Suppressor macrophage (primary cell): Measurements from ENCODE around the gene TASP1.
A peak's percentile ranks its signal among the peaks of the same experiment; 100 is the strongest.
"Not testable (repeated sequence)": the region's sequence is repeated elsewhere in the genome, so short reads cannot be mapped to it uniquely, and the experiment has no call there.

Experiments
- DNase-seq, 4 experiments: peaks; one replicate each; pipeline ENCODE4 v3.0.0-alpha.2; 2020 to 2022

The TASP1 gene

DNA sequence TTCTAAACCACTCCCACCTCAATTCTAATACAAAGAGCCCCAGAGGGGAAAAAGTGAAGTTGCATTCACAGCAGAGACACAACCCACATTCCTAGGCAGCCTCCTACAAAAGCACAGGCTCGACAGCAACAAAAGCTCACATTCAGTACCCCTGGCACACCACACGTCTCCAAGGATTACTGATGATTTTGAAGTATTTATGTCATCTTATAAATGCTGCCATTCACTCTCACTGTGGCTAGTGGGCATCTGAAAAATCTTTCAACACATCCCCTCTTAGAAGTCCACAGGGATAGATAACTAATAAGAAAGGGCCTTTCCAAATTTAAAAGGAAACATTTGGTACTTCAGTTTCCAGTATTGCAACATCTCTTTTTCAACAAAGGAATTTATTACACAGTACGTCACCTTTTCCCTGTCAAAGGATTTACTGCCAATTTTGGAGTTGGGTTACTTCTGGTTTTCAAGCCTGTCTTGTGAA, 146.7 kb downstream of the TASP1 start:
- peak in 2 of 4 experiments; percentile 17 to 35 for DNase-seq

DNA sequence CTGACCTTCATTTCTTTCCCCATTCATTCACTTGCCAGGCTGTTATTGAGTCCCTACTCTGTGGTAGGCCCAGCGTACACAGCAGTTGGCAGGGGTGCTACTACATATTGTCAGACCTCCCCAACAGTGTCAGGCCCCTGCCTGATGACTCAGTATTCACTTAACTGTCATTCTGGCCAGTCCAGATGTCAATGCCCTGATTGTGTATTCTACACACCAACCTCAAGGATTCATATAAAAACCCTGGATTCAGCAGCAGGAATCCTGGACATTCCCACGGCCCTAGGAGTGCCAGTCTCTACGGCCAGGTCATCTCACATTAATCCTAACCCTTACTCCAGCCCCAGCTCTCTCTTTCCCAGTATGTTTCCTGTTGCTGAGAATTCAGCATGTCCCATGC, 151.5 kb downstream of the TASP1 start:
- no peak for DNase-seq

DNA sequence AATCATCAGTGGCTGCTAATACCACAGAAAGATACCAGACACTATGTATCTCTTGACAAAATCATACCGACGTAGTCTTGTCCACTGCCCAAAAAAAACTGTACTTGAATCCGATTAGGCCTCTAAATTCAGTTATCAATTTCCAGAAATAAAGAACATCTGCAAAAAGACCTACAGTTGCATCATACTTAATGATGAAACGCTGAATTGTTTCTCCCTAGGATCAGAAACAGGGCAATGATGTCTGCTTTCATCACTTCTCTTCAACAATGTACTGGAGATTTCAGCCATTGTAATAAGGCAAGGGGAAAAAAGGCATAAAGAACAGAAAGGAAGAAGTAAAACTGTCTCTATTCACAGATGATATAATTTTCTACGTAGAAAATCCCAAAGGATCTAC, 152.0 kb downstream of the TASP1 start:
- no peak for DNase-seq

DNA sequence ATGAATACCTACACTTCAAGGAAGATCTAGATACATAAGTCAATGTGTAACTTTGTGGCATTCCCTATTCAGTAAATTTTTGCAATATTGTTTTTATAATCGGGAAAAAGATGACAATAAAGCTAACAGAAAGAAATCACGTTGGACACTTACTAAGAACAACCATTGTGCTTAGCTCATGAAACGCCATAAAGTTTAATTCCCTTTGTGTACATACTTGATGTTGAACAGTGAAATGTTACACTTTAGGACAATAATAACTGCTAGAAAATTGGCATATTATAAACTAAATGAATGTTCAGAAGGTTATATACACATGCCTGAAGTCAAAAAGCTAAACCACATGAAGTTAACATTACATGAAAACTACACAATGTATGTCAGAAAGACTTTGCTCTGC, 153.2 kb downstream of the TASP1 start:
- no peak for DNase-seq

DNA sequence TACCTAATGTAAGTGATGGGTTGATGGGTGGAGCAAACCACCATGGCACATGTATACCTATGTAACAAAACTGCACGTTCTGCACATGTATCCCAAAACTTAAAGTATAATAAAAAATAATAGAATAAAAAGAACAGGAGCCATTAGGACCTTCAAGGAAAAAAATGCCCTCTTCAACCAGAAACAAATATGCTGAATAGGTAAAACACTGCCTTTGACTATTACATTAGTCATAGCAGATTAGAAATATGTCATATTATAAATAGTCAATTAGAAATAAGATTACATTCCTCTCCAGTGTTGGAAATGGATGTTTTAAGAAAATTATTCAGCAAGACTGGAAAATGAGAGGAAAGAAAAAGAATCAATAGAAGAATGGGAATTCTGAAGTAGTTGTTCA, 153.7 kb downstream of the TASP1 start:
- not testable (repeated sequence) for DNase-seq

DNA sequence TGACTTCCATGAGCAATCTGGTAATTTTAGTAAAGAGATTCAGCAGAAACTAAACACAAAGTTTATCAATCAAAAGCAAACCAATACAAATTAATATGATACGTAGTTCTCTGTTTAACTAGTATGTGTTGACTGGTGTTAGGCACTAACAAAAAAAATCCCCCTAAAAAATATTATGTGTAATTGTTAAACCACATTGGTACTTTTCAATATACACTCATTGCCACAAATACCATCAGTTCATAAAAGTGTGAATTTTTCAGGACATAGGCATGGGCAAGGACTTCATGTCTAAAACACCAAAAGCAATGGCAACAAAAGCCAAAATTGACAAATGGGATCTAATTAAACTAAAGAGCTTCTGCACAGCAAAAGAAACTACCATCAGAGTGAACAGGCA, 155.3 kb downstream of the TASP1 start:
- DNase-seq, result not testable (repeated sequence)

DNA sequence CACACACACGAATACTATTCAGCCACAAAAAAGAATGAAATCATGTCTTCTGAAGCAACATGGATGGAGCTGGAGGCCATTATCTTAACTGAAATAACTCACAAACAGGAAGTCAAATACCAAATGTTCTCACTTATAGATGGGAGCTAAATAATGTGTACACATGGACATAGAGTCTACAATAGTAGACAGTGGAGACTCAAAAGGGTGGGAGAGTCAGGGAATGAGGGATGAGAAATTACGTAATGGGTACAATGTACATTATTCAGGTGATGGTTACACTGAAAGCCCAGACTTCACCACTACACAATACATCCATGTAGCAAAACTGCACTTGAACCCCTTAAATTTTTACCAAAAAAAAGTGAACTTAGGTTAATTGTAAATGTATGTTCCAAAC, 160.4 kb downstream of the TASP1 start:
- DNase-seq, result no peak

DNA sequence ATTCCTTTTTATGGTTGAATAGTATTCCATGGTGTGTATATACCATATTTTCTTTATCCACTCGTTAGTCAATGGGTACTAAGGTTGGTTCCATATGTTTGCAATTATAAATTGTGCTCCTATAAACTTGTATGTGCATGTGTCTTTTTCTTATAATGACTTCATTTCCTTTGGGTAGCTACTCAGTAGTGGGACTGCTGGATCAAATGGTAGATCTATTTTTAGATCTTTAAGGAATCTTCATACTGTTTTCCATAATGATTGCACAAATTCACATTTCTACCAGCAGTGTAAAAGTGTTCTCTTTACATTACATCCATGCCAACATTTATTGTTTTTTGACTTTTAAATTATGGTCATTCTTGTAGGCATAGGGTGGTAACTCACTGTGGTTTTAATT, 164.3 kb downstream of the TASP1 start:
- DNase-seq, result no peak

DNA sequence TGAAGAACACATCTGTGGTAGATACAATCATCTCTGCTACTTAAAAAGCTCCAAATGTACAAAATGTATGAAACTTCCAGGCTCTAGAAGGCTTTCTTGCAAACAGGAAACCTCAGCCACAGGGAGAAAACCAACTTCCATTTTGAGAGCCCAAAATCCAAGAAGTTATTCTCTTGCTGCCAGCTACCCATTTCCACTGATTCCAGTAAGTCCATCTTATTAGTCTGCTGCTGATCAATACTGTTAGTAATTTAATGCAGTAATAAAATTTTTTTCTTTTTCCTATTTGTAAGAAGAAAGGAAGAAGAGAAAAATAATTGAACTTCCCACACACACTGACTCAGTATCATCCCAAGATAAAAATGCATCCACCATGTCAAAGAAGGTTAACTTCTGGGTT, 169.5 kb downstream of the TASP1 start:
- DNase-seq, result no peak

DNA sequence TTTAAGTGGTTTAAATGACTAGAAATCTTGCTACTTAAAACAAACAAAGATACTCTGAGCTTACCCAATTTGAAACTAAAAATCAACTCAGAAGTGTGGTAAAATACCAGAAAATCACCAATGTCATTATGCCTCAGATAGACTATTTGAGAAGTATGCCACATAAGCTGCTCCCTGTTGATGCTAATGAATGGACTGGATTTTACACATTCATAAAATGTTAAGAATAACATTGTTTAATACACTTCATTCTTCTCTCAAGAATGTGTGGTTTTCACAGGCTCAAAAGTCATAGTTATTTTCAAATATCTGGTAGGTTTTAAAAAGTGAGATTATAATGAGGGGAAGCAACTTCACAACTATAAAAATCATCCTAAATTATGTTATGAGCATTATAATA, 170.6 kb downstream of the TASP1 start:
- DNase-seq, result no peak

DNA sequence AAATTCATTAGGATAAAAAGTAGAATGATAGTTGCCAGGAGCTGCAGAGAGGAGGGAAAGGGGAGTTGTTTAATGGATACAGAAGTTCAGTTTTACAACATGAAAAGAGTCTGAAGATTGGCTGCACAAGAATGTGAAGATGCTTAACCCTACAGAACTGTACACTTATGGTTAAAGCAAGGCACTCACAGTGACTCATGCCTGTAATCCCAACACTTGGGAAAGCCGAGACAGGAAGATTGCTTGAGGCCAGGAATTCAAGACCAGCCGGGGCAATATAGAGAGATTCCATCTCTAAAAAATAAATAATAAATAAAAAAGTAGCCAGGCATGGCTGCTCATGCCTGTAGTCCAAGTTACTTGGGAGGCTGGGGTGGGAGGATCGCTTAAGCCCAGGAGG, 174.0 kb downstream of the TASP1 start:
- no peak for DNase-seq

DNA sequence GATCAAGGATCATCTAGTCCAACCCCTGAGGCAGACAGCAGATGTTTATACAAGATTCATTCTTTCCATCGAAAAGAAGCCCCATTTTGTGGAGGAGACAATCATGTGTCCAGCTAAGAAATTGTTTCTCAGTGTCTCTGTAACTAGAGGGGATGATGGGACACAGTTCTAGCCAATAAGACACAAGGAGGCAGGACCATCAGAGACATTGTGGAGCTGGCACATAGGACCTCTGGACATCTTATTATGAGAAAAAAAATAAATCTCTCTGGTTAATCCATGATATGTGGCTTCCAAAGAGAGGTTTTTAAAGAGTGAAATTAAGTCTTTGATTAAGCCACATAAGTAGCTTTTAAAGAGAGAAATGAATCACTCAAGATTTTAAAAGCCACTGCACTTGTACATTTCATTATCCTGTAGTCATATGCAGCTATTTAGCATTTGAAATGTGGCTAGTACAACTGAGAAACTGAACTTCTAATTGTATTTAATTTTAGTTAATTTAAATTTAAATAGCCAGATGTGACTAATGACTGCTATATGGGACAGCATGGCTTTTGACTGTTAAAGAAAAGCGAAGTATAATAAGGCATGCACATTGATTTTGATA, 176.8 kb downstream of the TASP1 start:
- DNase-seq, result no peak

DNA sequence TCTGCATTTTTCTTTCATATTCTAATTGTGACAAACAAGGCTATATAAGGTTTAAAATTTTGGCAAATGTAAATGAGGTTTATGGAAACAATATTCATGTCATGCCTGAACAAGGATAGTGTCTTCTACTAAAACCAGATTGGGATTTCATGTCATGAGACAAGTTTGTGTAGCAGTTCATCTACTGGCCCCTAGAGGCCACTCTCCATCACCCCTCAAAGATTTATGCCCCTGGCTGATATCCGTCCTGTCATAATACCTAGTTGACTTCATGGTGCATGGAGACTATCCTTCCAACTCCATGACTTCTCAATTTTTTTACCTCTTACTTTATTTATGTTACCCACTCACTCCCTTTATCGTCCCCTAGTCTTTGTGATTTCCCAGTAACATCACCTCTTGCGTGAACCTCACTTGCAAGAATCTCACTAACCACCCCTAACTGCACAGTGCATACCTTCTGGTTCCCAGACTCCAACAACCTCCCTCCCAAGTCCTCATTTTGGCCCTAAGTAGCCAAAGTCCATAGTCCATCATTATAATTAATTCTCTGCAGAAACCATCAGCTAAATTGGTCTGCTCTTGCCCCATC, 179.8 kb downstream of the TASP1 start:
- peak; percentile 6 to 48 (median 45) for DNase-seq

DNA sequence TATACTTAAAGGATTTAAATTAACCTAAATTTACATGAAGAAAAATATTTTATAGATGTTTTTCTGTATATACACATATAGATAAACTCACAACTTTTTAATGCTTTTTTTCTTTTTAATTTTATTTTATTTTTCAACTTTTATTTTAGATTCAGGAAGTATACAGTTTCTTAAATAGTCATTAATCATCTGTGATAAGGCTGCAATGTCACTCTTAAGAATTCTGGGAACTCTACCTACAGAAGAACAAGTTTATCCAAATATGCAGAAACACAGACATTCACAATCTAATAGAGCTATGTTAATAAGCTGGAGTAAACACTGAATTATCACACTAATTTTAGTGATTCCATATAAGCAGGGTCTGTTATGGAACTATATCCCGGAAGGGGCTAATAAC, 181.2 kb downstream of the TASP1 start:
- no peak for DNase-seq

DNA sequence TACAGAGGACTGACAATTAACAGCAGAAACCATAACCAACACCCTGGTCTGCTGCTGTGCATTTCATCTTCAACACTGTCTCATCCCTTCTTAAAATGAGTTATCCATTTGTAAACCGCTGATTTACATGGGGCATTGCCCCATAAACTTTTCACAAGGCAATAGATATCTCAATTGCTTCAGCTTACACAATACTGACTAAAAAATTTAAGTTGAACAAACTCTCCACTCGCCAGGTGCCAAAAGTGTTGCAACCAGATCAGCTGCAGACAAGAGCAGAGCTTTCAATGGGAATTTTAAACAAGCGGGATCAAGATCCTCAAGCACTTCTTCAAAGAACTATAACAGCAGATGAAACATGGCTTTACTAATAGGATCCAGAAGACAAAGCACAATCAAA, 183.0 kb downstream of the TASP1 start:
- DNase-seq, result no peak

DNA sequence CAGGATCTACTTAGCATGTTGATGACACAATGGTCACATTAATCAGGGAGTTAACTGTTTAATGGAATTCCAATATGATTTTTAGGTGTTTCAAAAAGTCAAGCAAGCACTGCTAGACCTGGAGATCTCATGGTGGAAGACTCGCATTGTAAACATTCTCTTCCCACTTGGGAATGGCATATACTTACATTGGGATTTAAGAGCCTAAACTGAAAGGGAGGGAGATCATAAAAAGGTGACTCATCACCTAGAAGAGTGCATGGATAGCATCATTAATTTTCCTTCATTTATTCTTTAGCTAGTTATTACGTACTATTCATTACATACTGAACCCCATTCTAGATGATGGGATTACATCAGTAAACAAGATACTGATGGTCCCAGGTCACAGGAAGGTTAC, 185.4 kb downstream of the TASP1 start:
- DNase-seq, result no peak

DNA sequence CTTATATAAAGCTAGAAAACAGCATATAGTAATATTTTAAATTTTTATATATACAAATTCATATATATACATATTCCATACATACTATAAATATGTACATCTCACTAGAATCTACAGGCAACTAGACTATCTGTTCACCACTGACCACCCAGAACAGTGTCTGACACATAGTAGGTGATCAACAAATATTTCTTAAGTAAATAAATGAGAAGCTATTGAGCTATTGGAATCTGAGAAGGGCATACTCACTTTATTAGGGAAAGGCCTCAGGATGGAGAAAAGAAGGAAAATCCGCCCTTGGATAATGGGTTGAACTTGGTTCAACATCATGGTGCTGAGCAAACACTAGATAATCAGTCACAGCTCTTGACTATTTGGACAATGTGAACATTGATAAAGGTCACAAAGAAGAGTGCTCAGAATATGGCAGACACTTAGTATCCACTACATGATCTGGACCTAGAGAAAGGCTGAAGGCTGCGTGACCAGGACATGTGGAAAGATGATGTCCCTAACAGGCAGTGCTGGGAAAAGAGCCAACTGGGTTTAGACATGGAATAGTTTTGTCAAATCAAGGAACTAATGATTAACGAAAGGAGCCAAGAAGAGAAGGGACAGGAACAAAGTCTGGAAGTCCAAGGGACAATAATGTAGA, 186.1 kb downstream of the TASP1 start:
- no peak for DNase-seq

DNA sequence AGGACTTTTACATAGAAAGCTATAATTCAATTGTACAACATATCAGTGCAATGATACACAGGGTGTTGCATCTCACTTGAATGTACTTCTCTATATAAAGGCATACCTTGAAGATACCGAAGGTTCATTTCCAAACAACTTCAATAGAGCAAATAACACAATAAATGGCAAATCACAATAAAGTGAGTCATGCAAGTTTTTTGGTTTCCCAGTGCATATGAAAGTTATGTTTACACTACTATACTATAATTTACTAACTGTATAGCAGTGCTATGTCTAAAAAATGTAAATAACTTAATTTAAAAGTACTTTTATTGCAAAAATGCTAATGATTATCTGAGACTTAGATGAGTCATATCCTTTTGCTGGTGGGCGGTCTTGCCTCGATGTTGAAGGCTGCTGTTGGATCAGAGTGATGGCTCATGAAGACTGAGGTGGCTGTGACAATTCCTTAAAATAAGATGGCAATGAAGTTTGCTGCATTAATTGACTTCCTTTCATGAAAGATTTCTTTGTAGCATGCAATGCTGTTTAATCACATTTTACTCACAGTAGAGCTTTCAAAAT, 188.8 kb downstream of the TASP1 start:
- peak in 2 of 4 experiments; percentile 7 to 15 for DNase-seq

DNA sequence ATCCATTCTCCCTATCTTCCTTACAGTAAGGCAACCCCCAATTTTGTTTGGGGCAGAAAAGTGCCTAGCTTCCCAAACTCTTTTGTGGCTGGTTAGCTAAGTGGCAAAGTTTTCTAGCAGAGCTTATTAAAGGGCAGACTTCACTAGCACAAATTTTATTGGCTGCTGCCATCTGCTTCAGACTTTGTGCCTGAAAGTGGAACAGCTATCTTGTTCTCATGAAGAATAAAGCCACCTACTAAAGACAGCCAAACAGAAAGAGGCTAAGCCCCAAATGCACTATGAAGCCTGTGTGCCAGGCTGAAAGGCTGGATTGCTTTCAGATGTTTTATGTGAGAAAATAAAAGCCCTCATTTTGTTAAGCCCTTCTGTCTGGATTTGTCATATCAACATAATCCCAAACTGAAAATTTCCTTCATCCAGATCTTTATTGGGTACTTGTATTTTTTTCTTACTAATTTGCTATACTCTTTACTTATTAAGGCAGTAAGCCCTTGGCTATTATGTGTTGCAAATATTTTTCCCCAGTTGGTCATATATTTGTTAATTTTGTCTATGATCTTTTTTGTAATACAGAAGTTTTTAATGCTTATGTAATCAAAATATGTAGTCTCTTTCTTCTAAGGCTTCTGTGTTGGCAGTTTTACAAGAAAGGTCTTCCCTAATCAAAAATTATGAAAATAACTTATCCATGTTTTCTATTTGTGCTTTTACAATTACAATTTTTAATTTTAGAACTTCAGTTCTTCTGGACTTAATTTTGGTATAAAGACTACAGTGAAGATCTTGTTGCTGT, 191.1 kb downstream of the TASP1 start:
- DNase-seq, result no peak

DNA sequence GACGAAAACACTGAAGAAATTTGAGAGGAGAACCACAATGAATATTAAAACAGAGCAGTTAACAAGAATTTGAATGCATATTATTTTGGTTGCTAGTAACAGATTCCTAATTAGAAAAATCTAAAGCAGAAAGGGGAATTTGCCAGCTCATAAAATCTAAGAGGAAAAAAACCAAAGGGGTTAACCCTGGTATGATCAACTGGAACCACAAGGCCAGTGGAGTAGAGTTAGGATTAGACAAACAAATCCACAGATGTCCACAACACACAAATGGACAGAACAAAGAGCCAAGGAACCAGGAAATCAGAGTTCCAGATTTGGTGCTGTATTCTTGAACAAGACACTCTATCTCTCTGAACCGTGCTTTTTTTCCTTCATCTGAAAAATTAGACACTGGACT, 195.0 kb downstream of the TASP1 start:
- no peak for DNase-seq

DNA sequence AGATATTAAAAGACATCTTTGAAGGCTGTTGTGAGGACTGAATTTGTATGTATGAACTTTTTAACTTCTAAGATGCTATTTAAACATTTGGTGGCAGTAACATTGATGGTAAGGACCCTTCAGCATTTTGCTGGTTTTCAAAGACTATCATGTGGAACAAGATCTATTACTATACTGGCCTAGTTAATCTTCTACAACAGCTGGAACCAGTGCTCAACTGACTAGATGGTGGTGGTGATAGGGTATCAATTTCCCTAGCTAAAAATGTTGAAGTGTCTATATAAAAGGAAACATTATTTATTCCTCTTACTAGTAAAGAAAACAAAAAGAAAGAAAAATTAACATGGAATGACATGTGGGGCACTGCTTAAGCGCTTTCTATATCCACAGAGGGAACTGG, 195.7 kb downstream of the TASP1 start:
- DNase-seq, result no peak

DNA sequence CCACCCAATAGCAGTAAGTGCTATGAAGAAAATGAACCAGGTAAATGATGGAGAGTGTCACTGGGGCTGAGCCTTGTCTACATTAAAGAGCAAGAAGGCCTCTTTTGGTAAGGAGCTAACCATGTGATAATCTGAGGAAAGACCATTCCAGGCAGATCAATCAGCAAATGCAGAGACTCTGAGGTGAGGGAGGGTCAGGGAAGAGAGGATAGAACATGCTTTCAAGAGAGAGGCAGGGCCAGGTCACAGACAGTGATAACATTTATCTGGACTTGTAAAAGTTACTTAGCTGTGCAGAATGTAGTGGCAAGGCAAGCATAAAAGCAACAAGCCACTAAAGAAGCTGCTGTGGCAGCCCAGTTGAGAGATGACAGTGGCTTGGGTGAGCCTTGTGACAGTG, 197.3 kb downstream of the TASP1 start:
- no peak for DNase-seq

DNA sequence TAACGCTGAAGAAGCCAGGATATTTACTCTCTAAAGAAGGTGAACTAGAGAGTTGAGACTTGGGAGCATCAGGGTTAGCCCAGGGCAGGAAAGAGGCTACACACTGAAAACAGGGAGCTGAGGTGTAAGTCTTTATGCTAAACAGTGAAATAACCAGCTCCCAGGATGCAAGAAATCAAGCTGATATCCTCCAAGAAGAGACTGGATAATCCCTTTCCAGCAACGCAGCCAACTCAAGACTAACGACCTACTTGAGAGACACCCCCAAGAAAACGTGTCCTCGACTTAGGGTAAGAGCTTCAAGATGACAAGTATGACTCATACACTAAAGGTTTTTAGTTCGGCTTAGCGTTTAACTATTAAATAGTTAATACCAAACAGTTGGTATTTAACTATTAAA, 202.2 kb downstream of the TASP1 start:
- no peak for DNase-seq
